Tibial nerve (tissue), 3 donors: ENCODE data around the gene C9.

ENCODE experiments used
- POLR2A ChIP-seq, 2 donors: fragments of 450-650 bp; IDR thresholded peaks; one replicate each; pipeline ENCODE4 v1.6.1; 2017; ENCODE audit warnings: antibody characterized with exemption in 2 of 2, mild to moderate bottlenecking in 2 of 2, moderate library complexity in 2 of 2
- TF ChIP-seq, protein P1 (sequence below), 5 experiments: fragments of 200-600 bp in 3 of 5; fragments of 450-650 bp in 2 of 5; sonication (generic) in 3 of 5; IDR thresholded peaks; one replicate each; pipeline ENCODE4 v1.5.1; 2016 to 2019; ENCODE audit warnings: antibody characterized with exemption in 5 of 5, mild to moderate bottlenecking in 3 of 5, moderate library complexity in 2 of 5

DNA sequence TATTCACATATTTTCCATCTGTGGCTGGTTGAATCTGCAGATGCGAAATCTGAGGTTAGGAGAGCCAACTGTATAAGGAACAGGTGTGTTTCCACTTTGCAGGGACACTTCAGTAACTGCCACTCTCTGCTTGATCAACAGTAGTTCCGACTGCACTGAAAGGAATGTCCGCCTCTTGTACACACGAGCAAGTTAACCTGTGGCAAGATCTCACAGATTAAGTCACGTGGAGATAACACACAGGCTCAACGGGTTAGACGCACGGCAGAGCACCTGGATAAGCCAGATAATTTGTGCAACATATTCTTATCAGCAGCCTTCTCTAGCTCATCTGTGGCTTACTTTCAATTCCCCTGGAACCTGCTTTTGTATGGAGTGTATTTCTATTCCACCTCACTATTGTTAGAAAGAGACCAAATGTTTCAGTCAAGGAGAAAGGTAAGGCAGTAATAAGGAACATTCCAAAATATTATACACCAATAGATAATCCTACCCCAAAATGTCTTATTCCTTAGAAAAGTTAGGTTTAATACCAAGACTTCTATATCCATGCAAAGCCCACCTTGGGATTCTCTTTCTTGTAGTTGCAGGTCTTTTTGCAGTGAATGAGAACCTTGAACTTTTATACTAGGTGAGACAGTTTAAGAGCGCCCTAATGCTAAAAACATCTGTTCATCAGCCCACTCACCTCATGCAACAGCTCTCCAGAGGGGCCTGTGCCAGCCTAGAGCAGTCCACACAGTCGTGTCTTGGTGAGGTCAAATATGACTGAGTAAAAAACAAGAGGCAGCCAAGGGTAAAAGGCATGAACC lies 6.5 kb upstream of the C9 start:
- TF ChIP-seq POLR2A (IDR thresholded peaks at IDR 0.05) = no peak
- TF ChIP-seq, protein P1, sequence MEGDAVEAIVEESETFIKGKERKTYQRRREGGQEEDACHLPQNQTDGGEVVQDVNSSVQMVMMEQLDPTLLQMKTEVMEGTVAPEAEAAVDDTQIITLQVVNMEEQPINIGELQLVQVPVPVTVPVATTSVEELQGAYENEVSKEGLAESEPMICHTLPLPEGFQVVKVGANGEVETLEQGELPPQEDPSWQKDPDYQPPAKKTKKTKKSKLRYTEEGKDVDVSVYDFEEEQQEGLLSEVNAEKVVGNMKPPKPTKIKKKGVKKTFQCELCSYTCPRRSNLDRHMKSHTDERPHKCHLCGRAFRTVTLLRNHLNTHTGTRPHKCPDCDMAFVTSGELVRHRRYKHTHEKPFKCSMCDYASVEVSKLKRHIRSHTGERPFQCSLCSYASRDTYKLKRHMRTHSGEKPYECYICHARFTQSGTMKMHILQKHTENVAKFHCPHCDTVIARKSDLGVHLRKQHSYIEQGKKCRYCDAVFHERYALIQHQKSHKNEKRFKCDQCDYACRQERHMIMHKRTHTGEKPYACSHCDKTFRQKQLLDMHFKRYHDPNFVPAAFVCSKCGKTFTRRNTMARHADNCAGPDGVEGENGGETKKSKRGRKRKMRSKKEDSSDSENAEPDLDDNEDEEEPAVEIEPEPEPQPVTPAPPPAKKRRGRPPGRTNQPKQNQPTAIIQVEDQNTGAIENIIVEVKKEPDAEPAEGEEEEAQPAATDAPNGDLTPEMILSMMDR (IDR thresholded peaks at IDR 0.05) = no peak
